GM18511 (cell line): ENCODE results near the gene BMP5.

Experiments
- ATAC-seq: cut with Tn5 transposase; IDR thresholded peaks from one replicate; pipeline ENCODE4 v1.9.1; 2021; ENCODE audit warnings: mild to moderate bottlenecking, moderate library complexity; ENCODE audit not compliant: unreplicated experiment

The BMP5 gene

GRCh38 chr6:55726144-55726543 is 149.2 kb downstream of the BMP5 start:
- no peak for ATAC-seq

DNA sequence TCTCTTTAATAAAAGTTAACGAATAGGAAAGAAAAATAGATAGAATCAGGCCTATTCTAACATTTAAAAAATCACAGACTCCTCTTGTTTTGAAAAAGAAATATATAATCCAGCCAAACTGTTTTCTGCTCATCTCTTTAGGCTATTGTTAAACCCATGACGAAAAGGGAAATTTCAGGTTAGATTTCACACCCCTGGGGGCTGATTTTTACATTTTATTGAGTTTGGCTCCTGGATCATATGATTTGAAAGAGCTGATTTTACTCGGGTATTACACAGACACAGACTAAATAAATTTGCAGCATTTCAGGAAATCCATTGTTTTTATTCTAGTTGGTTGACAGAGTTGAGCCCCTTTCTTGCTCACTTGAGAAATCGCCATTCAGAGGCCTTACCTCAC is 160.6 kb downstream of the BMP5 start:
- no peak for ATAC-seq

GRCh38 chr6:55713436-55713835 is 162.0 kb downstream of the BMP5 start:
- ATAC-seq = no peak

DNA sequence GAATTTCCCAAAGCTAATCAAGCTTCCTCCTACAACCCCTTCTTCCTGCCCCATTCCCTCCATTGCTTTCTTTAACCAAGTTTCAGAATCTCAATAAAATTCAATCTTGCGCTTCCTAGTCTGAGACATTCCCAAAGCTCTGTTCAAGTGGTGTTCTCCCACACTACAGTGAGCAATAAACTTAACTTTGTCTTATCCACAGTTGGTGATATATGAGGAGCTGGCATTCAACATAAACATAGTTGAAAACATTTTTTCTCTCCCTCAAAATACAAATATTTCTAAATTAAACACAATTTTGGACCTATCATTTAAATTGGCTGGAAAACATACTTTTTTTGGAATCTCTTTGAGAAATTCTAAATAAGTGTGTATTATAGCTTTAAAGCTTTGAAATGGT is 166.7 kb downstream of the BMP5 start:
- no peak for ATAC-seq

DNA sequence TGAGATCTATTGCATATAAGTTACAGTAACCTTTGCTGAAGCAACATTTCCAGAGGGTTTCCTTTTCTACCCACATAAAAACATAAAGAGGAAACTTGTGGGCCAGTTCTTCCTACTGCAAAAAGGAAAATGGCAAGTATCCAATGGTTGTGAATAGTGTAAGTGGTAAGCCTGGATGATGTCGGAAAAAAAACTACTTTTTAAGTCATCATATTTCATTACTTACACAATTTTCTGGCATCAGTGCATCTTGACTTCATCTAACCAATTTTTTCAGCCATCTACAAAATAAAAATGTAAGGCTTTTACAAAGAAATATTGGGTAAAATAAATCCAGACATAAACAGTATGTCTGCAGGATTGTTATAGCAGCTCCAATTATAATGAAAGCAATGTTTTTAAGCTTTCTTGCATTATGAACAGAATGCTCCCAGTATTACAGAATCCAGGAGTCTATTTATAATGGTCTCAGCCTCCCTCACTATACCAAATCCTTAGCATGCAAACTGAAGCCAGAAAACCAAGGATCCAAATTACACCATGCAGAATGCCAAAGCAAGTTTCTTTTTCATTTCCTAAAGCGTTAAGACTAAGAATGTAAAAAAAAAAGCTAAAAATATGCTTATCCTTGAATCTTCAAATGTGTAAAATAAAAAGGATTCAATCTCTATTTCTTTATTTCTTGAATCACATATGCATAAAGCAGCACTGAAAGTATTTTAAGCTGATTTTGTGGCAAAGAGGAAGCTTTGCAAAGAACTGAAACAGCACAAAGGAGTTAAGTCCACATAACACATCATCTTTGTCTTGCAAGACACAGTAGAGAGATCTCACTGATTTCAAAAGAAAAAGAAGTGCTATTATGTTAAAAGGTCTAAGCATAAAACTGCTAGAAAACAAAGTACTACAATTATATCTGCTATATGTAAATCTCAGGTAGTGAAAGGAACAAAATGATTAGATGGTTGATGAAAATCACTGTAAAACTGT is 169.6 kb downstream of the BMP5 start:
- no peak for ATAC-seq

DNA sequence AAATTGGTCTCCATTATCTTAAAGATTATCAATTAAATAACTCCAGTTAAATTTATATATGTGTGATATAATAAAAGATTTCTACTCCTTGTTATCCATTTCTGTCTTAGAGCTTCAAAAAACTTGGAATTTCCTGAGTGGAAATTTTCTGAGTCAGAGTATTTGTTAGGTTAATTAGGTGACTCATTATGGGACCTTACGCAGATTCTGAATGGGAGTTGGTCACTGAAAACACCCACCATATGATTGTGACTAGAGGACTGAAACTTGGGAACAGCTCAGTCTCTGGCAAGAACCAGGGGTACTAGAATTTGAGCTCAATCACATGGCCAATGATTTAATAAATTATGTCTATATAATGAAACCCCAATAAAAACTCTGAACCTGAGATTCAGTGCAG is 171.0 kb downstream of the BMP5 start:
- no peak for ATAC-seq
